Measurements from ENCODE around the gene METTL16. TPM values are rescaled to one million over a fixed set of nuclear protein-coding genes. Genes with fewer than 3 reads are reported as not detected.

METTL16 gene
- total and polyA plus RNA-seq, 9 of the 15 experiments (the other 6 are each of a cell fraction or from before 2014, with no cell fraction given) = 12.1 to 30.5 (median 19.8) TPM

DNA sequence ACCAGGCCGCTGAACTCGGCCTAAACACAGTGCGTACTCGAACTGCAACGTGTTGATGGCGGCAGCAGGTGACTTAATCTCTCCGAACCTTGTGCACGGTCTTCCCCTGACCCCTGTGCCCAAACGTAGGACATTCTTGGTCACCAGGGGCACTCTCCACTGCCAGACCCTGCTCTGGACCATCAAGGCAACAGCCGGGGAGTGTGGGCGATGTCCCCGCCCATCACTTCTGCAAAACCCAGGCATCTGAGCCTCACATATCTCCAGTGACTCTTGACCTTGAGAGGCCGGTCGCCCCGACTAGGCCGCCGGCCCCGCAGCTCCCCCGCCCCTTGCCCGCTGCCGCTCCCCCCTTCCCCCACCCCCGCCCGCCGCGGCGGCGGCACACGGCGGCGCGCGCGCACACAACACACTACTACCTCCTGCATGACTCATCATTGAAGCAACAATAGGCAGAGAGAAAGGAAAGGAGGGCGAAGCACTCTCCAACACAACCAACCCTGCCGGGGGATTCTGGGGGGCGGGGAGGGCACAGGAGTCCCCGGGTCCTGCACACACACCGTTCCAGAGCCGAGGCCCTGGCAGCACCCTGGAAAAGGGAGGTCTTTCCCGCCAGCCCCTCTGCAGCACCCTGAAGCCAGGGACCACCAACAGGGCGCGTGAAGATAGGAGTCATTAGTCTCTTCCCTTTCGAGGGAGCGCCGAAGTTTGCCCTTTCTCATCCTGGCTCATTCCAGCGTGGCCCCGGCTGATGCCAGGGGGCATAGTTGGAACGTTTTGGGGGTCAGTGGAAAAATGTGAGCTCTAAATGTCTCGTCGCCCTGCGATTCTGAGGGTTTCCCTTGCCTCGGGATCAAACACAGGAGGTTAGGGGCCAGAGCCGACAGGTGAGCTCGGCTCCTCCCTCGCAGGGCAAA is 112.8 kb downstream of the METTL16 start (continued):
- TF ChIP-seq TEAD4 (IDR thresholded peaks at IDR 0.05; ENCODE audit: low read length) = no peak
- no peak for TF ChIP-seq TEAD4 (CRISPR knock-in tag; IDR thresholded peaks at IDR 0.05; ENCODE audit: borderline replicate concordance)
- TF ChIP-seq ZNF507 (tag; conservative IDR thresholded peaks at IDR 0.05) = no peak
- TF ChIP-seq SP1 (CRISPR knock-in tag; IDR thresholded peaks at IDR 0.05) = no peak
- TF ChIP-seq NR1H2 (CRISPR knock-in tag; IDR thresholded peaks at IDR 0.05) = no peak
- no peak for TF ChIP-seq FOXO4 (CRISPR knock-in tag; IDR thresholded peaks at IDR 0.05)
- TF ChIP-seq CCAR2 (IDR thresholded peaks at IDR 0.05; ENCODE audit: low read depth, low read length) = no peak
- no peak for TF ChIP-seq PHF21A (IDR thresholded peaks at IDR 0.05; ENCODE audit: borderline replicate concordance, low read depth)
- TF ChIP-seq TARDBP (IDR thresholded peaks at IDR 0.05) = no peak
- peak; percentile 69 for TF ChIP-seq CCNT2 (IDR thresholded peaks at IDR 0.05; ENCODE audit: borderline replicate concordance, extremely low read depth, insufficient read length, low read depth, low read length)
- TF ChIP-seq HMGXB4 (CRISPR knock-in tag; IDR thresholded peaks at IDR 0.05) = no peak
- no peak for TF ChIP-seq KAT2B (IDR thresholded peaks at IDR 0.05; ENCODE audit: low read depth, low read length)
- TF ChIP-seq MYC (IDR thresholded peaks at IDR 0.05; ENCODE audit: low read depth, low read length) = peak; percentile 22; the same call in 1 of the 2 replicates
- no peak for TF ChIP-seq MYC (CRISPR knock-in tag; IDR thresholded peaks at IDR 0.05; ENCODE audit: borderline replicate concordance, low read depth)
- no peak for TF ChIP-seq MEIS2 (IDR thresholded peaks at IDR 0.05; ENCODE audit: partially characterized antibody)
- TF ChIP-seq RNF219 (CRISPR knock-in tag; IDR thresholded peaks at IDR 0.05) = no peak
- no peak for TF ChIP-seq PTBP1 (IDR thresholded peaks at IDR 0.05; ENCODE audit: low read depth, low read length)
- peak; percentile 58; the same call in 1 of the 2 replicates for TF ChIP-seq JUN (IDR thresholded peaks at IDR 0.05; ENCODE audit: borderline replicate concordance, low read depth, low read length)
- TF ChIP-seq JUN (CRISPR knock-in tag; IDR thresholded peaks at IDR 0.05; ENCODE audit: borderline replicate concordance) = no peak
- no peak for TF ChIP-seq CAMTA2 (CRISPR knock-in tag; conservative IDR thresholded peaks at IDR 0.05)
- TF ChIP-seq KAT7 (CRISPR knock-in tag; IDR thresholded peaks at IDR 0.05; ENCODE audit: borderline replicate concordance) = peak; percentile 80; the same call in 1 of the 2 replicates
- TF ChIP-seq, protein P1, sequence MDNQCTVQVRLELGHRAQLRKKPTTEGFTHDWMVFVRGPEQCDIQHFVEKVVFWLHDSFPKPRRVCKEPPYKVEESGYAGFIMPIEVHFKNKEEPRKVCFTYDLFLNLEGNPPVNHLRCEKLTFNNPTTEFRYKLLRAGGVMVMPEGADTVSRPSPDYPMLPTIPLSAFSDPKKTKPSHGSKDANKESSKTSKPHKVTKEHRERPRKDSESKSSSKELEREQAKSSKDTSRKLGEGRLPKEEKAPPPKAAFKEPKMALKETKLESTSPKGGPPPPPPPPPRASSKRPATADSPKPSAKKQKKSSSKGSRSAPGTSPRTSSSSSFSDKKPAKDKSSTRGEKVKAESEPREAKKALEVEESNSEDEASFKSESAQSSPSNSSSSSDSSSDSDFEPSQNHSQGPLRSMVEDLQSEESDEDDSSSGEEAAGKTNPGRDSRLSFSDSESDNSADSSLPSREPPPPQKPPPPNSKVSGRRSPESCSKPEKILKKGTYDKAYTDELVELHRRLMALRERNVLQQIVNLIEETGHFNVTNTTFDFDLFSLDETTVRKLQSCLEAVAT (IDR thresholded peaks at IDR 0.05) = no peak

Measured in K562 (cell line).